Measurements from ENCODE around the gene ATG2B.

DNA sequence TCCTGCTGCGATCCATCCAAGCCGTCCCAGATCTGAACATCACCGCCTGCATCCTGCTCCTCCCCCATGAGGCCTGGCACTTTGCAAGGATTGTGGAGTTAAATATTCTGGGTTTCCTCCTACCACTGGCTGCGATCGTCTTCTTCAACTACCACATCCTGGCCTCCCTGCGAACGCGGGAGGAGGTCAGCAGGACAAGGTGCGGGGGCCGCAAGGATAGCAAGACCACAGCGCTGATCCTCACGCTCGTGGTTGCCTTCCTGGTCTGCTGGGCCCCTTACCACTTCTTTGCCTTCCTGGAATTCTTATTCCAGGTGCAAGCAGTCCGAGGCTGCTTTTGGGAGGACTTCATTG, 99.0 kb downstream of the ATG2B start:
- TF ChIP-seq, protein P1, sequence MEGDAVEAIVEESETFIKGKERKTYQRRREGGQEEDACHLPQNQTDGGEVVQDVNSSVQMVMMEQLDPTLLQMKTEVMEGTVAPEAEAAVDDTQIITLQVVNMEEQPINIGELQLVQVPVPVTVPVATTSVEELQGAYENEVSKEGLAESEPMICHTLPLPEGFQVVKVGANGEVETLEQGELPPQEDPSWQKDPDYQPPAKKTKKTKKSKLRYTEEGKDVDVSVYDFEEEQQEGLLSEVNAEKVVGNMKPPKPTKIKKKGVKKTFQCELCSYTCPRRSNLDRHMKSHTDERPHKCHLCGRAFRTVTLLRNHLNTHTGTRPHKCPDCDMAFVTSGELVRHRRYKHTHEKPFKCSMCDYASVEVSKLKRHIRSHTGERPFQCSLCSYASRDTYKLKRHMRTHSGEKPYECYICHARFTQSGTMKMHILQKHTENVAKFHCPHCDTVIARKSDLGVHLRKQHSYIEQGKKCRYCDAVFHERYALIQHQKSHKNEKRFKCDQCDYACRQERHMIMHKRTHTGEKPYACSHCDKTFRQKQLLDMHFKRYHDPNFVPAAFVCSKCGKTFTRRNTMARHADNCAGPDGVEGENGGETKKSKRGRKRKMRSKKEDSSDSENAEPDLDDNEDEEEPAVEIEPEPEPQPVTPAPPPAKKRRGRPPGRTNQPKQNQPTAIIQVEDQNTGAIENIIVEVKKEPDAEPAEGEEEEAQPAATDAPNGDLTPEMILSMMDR (IDR thresholded peaks at IDR 0.05), result no peak
- TF ChIP-seq POLR2A (IDR thresholded peaks at IDR 0.05), result no peak

Measured in thyroid gland (tissue), 4 donors.